ACC112 (cell line): ENCODE data around the gene DDN.

ENCODE experiments used
- H2AFZ ChIP-seq: fragments of 200-600 bp; sonication (generic); one replicate; pipeline ENCODE4 v1.6.0; 2017; ENCODE audit warnings: antibody characterized with exemption, low read length; ENCODE audit not compliant: unreplicated experiment
- H3K27ac ChIP-seq: fragments of 200-600 bp; sonication (generic); 2 replicates; pipeline ENCODE4 v1.5.1; 2014; ENCODE audit warnings: low read depth, mild to moderate bottlenecking, antibody characterized with exemption, low read length, moderate library complexity
- H3K27me3 ChIP-seq: fragments of 200-600 bp; sonication (generic); 2 replicates; pipeline ENCODE4 v1.6.1; 2014; ENCODE audit warnings: mild to moderate bottlenecking, antibody characterized with exemption, low read length, moderate library complexity, mixed read lengths; ENCODE audit not compliant: insufficient read depth
- H3K36me3 ChIP-seq: fragments of 200-600 bp; sonication (generic); 2 replicates; pipeline ENCODE4 v1.6.1; 2016; ENCODE audit warnings: mild to moderate bottlenecking, antibody characterized with exemption, low read length, moderate library complexity, mixed read lengths; ENCODE audit not compliant: insufficient read depth
- H3K4me1 ChIP-seq: fragments of 200-600 bp; sonication (generic); one replicate; pipeline ENCODE4 v1.6.1; 2016; ENCODE audit warnings: low read length, mixed read lengths; ENCODE audit not compliant: insufficient read depth, unreplicated experiment, control insufficient read depth
- H3K4me3 ChIP-seq: fragments of 200-600 bp; sonication (generic); 2 replicates; pipeline ENCODE4 v1.5.1; 2014; ENCODE audit warnings: mild to moderate bottlenecking, low read depth, low read length
- H3K79me2 ChIP-seq: fragments of 200-600 bp; sonication (generic); one replicate; pipeline ENCODE4 v1.6.0; 2016; ENCODE audit warnings: low read length; ENCODE audit not compliant: control insufficient read depth, unreplicated experiment, insufficient read depth

The DDN gene

DNA sequence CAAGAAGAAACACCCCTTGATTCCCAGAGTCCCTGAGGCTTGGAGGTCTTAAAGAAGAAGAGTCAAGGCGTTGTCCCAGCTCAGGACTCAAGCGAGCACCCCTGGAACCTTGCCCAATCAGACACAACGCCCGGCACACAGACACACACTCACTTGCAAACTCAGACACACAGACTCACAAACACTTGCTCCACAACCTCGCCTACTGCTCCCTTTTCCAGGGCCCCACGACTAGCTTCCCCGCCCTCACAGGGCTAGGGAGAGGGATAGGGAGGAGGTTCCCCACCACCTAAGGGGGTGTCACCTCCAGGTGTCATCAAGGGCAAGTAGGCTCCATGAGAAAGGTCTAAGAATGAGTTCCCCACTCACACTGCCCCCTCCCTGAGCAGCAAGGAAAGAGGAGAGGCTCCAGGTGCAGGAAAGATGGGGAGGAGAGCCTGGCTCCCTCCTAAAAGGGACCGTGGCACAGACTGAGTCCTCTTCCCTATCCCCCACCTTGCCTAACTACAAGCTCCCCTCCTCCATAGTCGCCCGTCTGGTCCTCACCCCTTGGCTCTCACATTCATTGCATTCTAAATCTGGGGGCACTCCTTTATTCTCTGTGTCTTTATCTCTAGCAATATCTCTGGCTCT is 28.4 kb downstream of the DDN start:
- H2AFZ ChIP-seq: no peak overlapping the region
- H3K27me3 ChIP-seq: peaks cover 51% of the 10 kb centered on the region
- H3K27ac ChIP-seq: no peak overlapping the region
- no peaks in the 10 kb centered on the region for H3K79me2 ChIP-seq
- H3K36me3 ChIP-seq: no peaks in the 10 kb centered on the region
- H3K4me1 ChIP-seq: peaks cover 11% of the 10 kb centered on the region
- H3K4me3 ChIP-seq: peak overlapping the region; percentile 41

DNA sequence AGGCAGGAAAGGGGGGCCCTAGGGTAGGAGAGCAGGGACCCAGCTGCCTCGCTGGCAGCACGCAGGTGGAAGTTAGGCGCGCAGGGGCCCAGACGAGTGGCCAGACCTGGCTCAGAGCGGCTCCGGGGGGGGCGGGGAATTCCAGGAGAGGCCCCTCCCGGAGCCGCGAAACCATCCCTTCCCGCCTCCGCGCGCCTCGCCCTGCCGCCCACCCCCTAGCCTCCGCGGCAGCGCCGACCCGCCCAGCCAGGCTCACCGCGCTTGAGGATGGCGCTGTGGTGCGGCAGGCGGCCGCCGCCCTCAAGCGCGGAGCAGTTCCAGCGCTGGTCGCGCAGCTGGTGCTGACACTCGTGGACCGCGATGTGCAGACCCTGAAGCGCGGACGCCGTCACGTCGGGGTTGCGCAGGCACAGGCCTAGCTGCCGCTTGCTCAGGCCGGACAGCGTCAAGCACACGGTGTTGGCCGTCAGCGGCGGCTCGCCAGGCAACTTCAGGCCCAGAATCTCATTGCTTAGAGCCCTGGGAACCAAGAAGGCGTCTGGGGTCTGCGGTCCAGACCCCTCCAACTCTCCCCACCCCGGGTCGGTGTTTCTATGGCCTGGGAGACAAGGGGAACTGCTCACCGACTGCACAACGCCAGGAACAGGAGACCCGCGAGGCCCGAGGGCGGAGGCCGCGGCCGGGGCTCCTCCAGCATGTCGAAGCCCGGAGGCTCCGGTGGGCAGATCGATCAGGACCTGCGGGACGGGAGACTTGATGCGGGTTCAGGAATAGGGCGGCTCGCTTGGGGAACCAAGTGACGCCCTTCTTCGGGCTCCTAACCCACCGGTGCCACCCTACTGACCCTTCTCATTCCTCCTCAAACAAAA is 29.1 kb downstream of the DDN start:
- Histone ChIP-seq H3K36me3 (no peaks in the 10 kb centered on the region), H2AFZ (no peak overlapping the region), H3K4me1 (peaks cover 11% of the 10 kb centered on the region), H3K27me3 (peaks cover 51% of the 10 kb centered on the region), H3K4me3 (peak overlapping the region; percentile 38; the same call in 1 of the 2 replicates), H3K27ac (no peak overlapping the region), H3K79me2 (no peaks in the 10 kb centered on the region)

DNA sequence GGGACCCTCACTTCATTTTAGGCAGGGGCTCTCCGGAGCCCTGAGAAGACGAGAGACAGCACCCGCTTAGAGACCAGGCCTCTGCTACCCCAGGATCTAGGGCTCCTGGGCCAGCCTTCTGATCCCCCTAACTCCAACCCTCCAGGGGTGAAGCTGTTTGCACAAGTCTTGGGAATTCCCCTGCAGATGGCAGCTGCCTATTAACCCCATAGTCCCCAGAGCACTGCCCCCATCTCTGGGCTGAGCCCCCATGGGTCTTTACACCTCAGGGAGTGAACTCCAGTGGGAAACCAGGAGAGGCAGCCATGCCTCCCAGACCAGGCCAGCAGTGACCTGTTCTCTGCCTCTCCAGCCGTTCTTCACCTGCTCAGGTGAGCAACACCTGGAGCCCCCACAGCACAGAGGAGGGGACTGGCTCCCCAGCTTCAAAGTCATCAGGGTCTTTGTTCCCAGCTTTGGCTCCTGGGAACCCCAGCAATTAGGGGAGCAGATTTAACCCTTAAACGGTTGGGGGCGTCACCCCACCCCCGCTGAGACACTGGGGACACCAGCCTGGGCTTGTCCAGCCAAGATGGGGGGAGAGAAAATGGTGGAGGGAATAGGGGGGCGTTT is 29.9 kb downstream of the DDN start:
- Histone ChIP-seq H2AFZ (no peak overlapping the region), H3K36me3 (no peaks in the 10 kb centered on the region), H3K27me3 (peaks cover 51% of the 10 kb centered on the region), H3K4me3 (no peak overlapping the region; the same call in 1 of the 2 replicates), H3K79me2 (no peaks in the 10 kb centered on the region), H3K27ac (no peak overlapping the region), H3K4me1 (peaks cover 11% of the 10 kb centered on the region)

DNA sequence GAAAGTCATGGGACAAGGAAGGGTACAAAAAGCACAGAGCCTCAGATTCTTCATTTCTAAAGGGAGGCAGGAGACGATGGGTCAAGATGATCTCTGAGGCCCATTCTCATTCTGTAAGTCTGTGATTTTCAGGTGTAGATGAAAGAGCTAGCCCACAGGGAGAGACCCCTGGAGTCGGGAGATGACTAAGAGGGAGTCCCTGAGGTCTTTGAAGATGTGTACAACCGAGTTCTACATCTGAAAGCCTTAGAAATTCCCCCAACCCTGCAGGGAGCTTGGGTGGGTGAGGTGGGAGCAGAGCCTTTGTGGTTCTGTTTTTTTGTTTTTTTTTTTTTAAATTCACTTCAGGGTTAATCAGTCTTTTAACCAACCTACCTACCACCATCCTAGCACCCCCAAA is 30.7 kb downstream of the DDN start:
- no peak overlapping the region for H2AFZ ChIP-seq
- H3K27ac ChIP-seq: no peak overlapping the region
- H3K4me1 ChIP-seq: peaks cover 7% of the 10 kb centered on the region
- H3K36me3 ChIP-seq: no peaks in the 10 kb centered on the region
- H3K79me2 ChIP-seq: no peaks in the 10 kb centered on the region
- no peak overlapping the region for H3K4me3 ChIP-seq
- peaks cover 50% of the 10 kb centered on the region for H3K27me3 ChIP-seq

DNA sequence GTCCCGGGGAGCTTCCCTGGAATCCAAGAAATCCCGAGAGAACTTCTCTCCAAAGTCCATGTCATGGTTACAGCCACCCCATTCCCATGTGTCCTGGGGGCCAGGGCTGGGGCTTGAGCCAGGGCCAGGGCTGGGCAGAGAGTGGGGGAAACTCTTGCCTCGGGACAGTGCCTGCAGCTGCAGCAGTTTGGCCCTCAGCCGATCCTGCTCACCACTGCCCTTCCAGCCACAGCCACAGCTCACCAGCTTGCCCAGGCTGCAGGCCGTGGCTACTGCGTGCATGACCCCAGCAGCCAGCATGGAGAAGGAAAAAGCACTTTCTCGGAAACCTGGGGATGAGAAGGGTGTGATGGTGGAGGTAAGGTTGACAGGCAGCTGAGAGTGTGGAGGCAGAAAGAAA is 31.2 kb downstream of the DDN start:
- peaks cover 3% of the 10 kb centered on the region for H3K4me1 ChIP-seq

DNA sequence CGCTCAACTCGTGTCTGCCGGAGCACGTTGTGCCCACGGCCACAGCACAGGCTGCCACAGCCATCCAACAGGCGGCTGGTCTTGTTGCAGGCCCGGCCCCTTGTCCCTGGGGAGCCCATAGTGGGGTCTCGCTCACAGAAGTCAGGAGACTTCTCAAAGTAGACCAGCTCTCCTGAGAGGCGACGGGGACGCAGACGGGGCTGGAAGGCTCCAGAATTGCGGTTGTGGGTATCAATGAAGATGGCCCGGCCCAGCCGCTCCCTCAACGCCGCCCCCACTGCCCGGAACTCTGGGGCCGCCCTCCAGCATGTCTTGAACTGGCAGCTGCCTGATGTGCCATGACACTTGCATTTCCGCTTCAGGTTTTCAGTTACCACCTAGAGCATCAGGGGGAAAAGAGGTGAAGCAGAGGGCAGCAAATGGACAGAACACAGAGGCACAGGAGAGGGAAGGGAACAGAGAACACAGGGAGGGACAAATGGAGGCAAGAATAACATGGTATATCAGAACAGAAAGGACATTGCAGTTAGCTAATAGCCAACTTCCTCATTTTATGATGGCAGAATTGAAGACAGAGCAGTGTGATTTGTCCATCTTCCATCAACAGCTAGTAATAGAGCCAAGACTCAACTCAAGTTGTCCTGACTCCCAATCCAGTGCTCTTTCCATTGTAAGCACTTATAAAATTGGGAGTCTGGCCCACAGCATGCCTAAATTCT is 32.8 kb downstream of the DDN start:
- H3K27ac ChIP-seq: no peak overlapping the region
- H3K79me2 ChIP-seq: no peaks in the 10 kb centered on the region
- H3K4me3 ChIP-seq: no peak overlapping the region
- no peaks in the 10 kb centered on the region for H3K36me3 ChIP-seq
- H3K27me3 ChIP-seq: peaks cover 28% of the 10 kb centered on the region
- peaks cover 3% of the 10 kb centered on the region for H3K4me1 ChIP-seq
- H2AFZ ChIP-seq: no peak overlapping the region

More for the DNA sequence above, 31.2 kb downstream of the DDN start:
- no peaks in the 10 kb centered on the region for H3K79me2 ChIP-seq
- no peak overlapping the region for H3K27ac ChIP-seq
- no peak overlapping the region for H3K4me3 ChIP-seq
- H2AFZ ChIP-seq: no peak overlapping the region
- H3K27me3 ChIP-seq: peaks cover 45% of the 10 kb centered on the region
- H3K36me3 ChIP-seq: no peaks in the 10 kb centered on the region

DNA sequence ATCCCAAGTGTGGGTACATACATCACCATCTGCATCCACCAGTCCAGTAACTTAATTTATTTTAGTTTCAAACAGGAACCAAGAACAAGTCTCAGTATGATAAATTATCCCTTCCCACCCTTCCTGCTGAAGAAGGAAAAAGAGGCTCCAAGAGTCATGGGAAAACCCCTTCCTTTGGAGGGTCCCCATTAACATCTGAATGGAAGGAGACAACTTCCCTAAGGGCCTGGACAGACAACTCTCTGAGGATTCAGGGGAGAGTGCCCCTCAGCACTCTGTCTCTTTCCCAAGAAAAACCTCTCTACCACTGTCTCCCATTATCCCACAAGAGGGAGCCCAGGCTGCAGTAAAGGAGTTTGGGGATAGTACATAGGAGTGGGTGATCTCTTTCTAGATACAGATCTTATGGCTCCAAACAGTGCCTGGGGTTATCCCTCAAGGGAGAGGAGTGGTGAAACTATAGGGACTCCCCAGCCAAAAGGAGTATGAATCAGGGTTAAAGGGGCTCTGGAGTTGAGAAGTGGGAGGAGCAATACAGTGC is 33.8 kb downstream of the DDN start:
- Histone ChIP-seq H2AFZ (no peak overlapping the region), H3K79me2 (no peaks in the 10 kb centered on the region), H3K36me3 (no peaks in the 10 kb centered on the region), H3K27me3 (peaks cover 19% of the 10 kb centered on the region), H3K27ac (no peak overlapping the region), H3K4me1 (peaks cover 3% of the 10 kb centered on the region), H3K4me3 (no peak overlapping the region)

DNA sequence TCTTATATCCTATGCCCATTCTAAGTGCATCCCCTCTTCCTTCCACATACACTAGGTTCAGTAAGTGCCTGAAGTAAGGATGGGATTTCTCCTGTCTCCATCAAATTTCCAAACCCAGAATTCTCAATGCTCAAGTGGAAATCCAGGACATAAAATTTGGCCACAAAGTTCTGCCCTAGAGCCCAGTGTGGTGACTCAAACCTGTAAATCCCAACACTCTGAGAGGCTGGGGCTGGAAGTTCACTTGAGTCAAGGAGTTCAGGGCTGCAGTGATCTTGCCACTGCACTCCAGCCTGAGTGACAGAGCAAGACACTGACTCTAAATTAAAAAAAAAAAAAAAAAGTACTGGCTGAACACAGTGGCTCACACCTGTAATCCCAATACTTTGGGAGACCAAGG is 37.4 kb downstream of the DDN start:
- Histone ChIP-seq H3K4me1 (no peaks in the 10 kb centered on the region), H3K36me3 (no peaks in the 10 kb centered on the region), H2AFZ (no peak overlapping the region), H3K27ac (no peak overlapping the region), H3K79me2 (no peaks in the 10 kb centered on the region), H3K27me3 (0 out of 2 replicates have a peak, but pooled peaks cover 7% of the 10 kb centered on the region), H3K4me3 (no peak overlapping the region)

DNA sequence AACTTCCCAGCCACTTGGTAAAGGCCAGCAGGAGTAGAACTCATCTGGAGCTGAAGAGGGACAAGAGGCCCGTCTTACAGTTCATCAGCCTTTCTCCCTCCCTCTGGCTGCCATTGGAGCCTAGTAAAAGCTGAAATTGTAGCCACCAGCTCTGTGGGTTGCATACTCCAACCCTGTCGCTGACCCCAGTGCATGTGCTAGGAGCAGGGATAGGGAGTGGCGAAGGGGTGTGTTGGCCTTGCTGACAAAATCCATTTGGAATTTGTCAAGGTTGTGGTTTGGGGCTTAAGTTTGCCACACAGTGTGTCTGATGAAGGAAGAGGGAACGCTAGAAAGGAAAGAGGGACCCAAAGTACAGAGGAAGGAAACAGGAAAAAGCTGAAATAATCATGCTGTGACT is 37.8 kb downstream of the DDN start:
- Histone ChIP-seq H2AFZ (no peak overlapping the region), H3K36me3 (no peaks in the 10 kb centered on the region), H3K27ac (no peak overlapping the region), H3K27me3 (0 out of 2 replicates have a peak, but pooled peaks cover 4% of the 10 kb centered on the region), H3K4me3 (no peak overlapping the region), H3K79me2 (peaks cover 4% of the 10 kb centered on the region), H3K4me1 (no peaks in the 10 kb centered on the region)

DNA sequence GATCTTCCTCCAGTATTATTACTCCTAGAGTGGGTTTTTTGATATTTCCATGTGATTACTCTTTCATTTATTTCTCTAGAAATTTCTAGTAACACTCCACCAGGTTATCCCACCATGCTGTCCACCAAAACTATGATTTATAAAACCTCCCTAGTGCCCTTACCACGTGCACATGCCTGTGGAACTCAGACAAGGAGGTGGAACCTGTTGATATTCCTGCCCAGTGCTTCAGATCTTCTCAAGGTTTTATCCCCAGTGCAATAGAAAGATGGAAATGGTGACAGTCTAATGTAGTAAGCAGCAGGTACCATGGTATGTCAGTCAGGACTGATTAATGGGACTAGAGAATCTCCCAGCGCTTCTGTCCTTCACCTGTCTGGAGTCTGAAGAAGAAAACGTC is 38.3 kb downstream of the DDN start:
- peaks cover 9% of the 10 kb centered on the region for H3K79me2 ChIP-seq
- H3K27me3 ChIP-seq: no peaks in the 10 kb centered on the region
- H3K4me3 ChIP-seq: no peak overlapping the region
- H2AFZ ChIP-seq: no peak overlapping the region
- peaks cover under 1% of the 10 kb centered on the region for H3K4me1 ChIP-seq
- no peaks in the 10 kb centered on the region for H3K36me3 ChIP-seq
- H3K27ac ChIP-seq: no peak overlapping the region
